HepG2 (cell line): ENCODE results near the gene PROS1. TPM values are rescaled to one million over a fixed set of nuclear protein-coding genes. Genes with fewer than 3 reads are reported as not detected.

ENCODE experiments used
- ATAC-seq: fragments of 200-7000 bp; cut with Tn5 transposase; 3 replicates; pipeline ENCODE4 v1.9.1; 2020; ENCODE audit warnings: mild to moderate bottlenecking, moderate library complexity
- BruUV-seq: library from RNA; stranded (reverse); fragments of 400-500 nt; replicated peaks from 2 replicates; lab custom pipeline; 2021; lab: Mats Ljungman, UMichigan
- CTCF ChIA-PET: fragments of 300-600 bp; formaldehyde crosslinking; extraction: SDS; loops from one replicate; lab custom pipeline; 2021; ENCODE audit warnings: low total read pairs, inconsistent platforms, low intra/inter-chr PET ratio; lab: Yijun Ruan, JAX
- POLR2A ChIA-PET: fragments of 350-600 bp; sonication (Branson Sonifier 250); formaldehyde crosslinking; loops from one replicate; lab custom pipeline; 2020; ENCODE audit warnings: antibody characterized with exemption, inconsistent platforms; lab: Yijun Ruan, JAX
- DNase-seq: peaks from one replicate; pipeline ENCODE4 v3.0.0-alpha.2; 2015; ENCODE audit warnings: low spot score
- FAIRE-seq: peaks from 3 replicates; lab custom pipeline; 2011; peaks lifted over from hg19 to GRCh38; lab: Jason Lieb, UNC
- H2AFZ ChIP-seq: one replicate; pipeline ENCODE4 v1.6.1; 2011; ENCODE audit warnings: low read length, inconsistent platforms
- H3K27ac ChIP-seq: fragments of 300-600 bp; 3 replicates; pipeline ENCODE4 v1.8.0; 2011; ENCODE audit warnings: mixed run types, mild to moderate bottlenecking, mixed read lengths, low read length, inconsistent platforms; ENCODE audit not compliant: insufficient read depth; ENCODE audit errors: extremely low read length
- H3K27me3 ChIP-seq, 2 experiments: fragments of 200-600 bp in 1 of 2; 2 replicates in 1 of 2; 3 replicates in 1 of 2; pipeline versions ENCODE4 v1.6.0 to v1.8.0; 2011; ENCODE audit warnings: low read length in 2 of 2, mild to moderate bottlenecking in 2 of 2, moderate library complexity in 2 of 2, inconsistent platforms in 1 of 2; ENCODE audit not compliant: insufficient read depth in 2 of 2, control insufficient read depth in 1 of 2
- H3K36me3 ChIP-seq, 2 experiments: fragments of 200-600 bp in 1 of 2; replicated peaks in 1 of 2; 2 replicates in 1 of 2; 3 replicates in 1 of 2; pipeline versions ENCODE4 v1.5.1 to v1.8.0; 2011; ENCODE audit warnings: low read length in 2 of 2, inconsistent platforms in 1 of 2; ENCODE audit not compliant: insufficient read depth in 2 of 2, control insufficient read depth in 1 of 2
- H3K4me1 ChIP-seq: 2 replicates; pipeline ENCODE4 v1.5.1; 2012; ENCODE audit warnings: low read length, inconsistent platforms; ENCODE audit not compliant: insufficient read depth
- H3K4me2 ChIP-seq: 2 replicates; pipeline ENCODE4 v1.6.0; 2011; ENCODE audit warnings: low read depth, low read length, inconsistent platforms
- H3K4me3 ChIP-seq, 3 experiments: fragments of 200-600 bp in 1 of 3; sonication (generic), shearing (Covaris generic) in 1 of 3; replicated peaks in 1 of 3; 2 replicates each; pipeline ENCODE4 v1.5.1; 2011 to 2016; ENCODE audit warnings: low read length in 3 of 3, inconsistent platforms in 2 of 3, low read depth in 2 of 3, mild to moderate bottlenecking in 2 of 3, control low read depth in 1 of 3, mixed read lengths in 1 of 3; ENCODE audit not compliant: insufficient read depth in 1 of 3
- H3K79me2 ChIP-seq: one replicate; pipeline ENCODE4 v1.6.1; 2011; ENCODE audit warnings: low read length, inconsistent platforms; ENCODE audit not compliant: insufficient read depth
- H3K9ac ChIP-seq: 2 replicates; pipeline ENCODE4 v1.6.0; 2011; ENCODE audit warnings: mild to moderate bottlenecking, low read depth, low read length, inconsistent platforms; ENCODE audit not compliant: insufficient read depth
- H3K9me3 ChIP-seq: 2 replicates; pipeline ENCODE4 v1.5.1; 2012; ENCODE audit warnings: mild to moderate bottlenecking, low read length
- H4K20me1 ChIP-seq: 2 replicates; pipeline ENCODE4 v1.6.0; 2011; ENCODE audit warnings: inconsistent platforms, mild to moderate bottlenecking, low read length, moderate library complexity; ENCODE audit not compliant: insufficient read depth
- DDIT3 ChIP-seq: sonication (generic); formaldehyde crosslinking; IDR thresholded peaks from 2 replicates; pipeline ENCODE4 v1.4.0; 2020; ENCODE audit warnings: mild to moderate bottlenecking, missing genetic modification reagents
- HDAC6 ChIP-seq: fragments of 200-600 bp; sonication (generic); IDR thresholded peaks from 2 replicates; pipeline ENCODE4 v1.7.0; 2017; ENCODE audit warnings: mild to moderate bottlenecking, antibody characterized with exemption, low read length, low read depth
- HES4 ChIP-seq: sonication (generic); formaldehyde crosslinking; IDR thresholded peaks from 2 replicates; pipeline ENCODE4 v1.9.0; 2021; ENCODE audit warnings: mild to moderate bottlenecking, missing genetic modification reagents, borderline replicate concordance
- KLF11 ChIP-seq: IDR thresholded peaks from 2 replicates; pipeline ENCODE4 v1.6.1; 2016; ENCODE audit warnings: missing compliant biosample characterization
- KLF15 ChIP-seq: sonication (generic); formaldehyde crosslinking; IDR thresholded peaks from 2 replicates; pipeline ENCODE4 v1.8.1; 2023; ENCODE audit warnings: borderline replicate concordance, mild to moderate bottlenecking, inconsistent platforms, missing genetic modification reagents, mixed read lengths
- MEF2D ChIP-seq: sonication (generic); formaldehyde crosslinking; IDR thresholded peaks from 2 replicates; pipeline ENCODE4 v1.5.1; 2020; ENCODE audit warnings: mild to moderate bottlenecking, missing genetic modification reagents
- NR3C1 ChIP-seq: sonication (generic); formaldehyde crosslinking; IDR thresholded peaks from 2 replicates; pipeline ENCODE4 v1.4.0; 2020; ENCODE audit warnings: missing genetic modification reagents
- RELA ChIP-seq: sonication (generic); formaldehyde crosslinking; IDR thresholded peaks from 2 replicates; pipeline ENCODE4 v1.4.0; 2020; ENCODE audit warnings: missing genetic modification reagents
- TEAD3 ChIP-seq: optimal IDR thresholded peaks from 2 replicates; pipeline ENCODE3; 2016; ENCODE audit warnings: borderline replicate concordance
- ZFP90 ChIP-seq: sonication (generic); formaldehyde crosslinking; IDR thresholded peaks from 2 replicates; pipeline ENCODE4 v1.8.0; 2022; ENCODE audit warnings: missing genetic modification reagents, mild to moderate bottlenecking, inconsistent platforms, borderline replicate concordance
- ZKSCAN5 ChIP-seq: sonication (generic); formaldehyde crosslinking; IDR thresholded peaks from 2 replicates; pipeline ENCODE4 v1.5.1; 2020; ENCODE audit warnings: mild to moderate bottlenecking, missing genetic modification reagents
- ZNF205 ChIP-seq: IDR thresholded peaks from 2 replicates; pipeline ENCODE4 v1.6.1; 2018; ENCODE audit warnings: missing biosample characterization, missing genetic modification reagents
- ZNF263 ChIP-seq: sonication (generic); formaldehyde crosslinking; IDR thresholded peaks from 2 replicates; pipeline ENCODE4 v1.4.0; 2020; ENCODE audit warnings: missing genetic modification reagents
- WGBS: methylation state at CpG from one replicate; pipeline ENCODE4 v1.1.6; 2017; ENCODE audit warnings: low lambda C conversion rate; 5-methylcytosine and 5-hydroxymethylcytosine counted together
- in situ Hi-C: cut with HindIII; loops from 2 replicates; pipeline ENCODE4 v1.10.0; 2017; ENCODE audit warnings: low pct_unique_long_range_greater_than_20kb; ENCODE audit not compliant: extremely low pct_ligation_motif_present
- intact Hi-C: fragments of 100-400 bp; cut with micrococcal nuclease; formaldehyde crosslinking; loops from one replicate; pipeline ENCODE4 v1.10.0; 2022; ENCODE audit not compliant: unreplicated experiment
- polyA plus RNA-seq, 8 experiments: library from polyadenylated mRNA; depleted of rRNA in 3 of 8; stranded (reverse) in 7 of 8; unstranded in 1 of 8; fragments of >200 nt; fragmentation: Illumina TruSeq in 4 of 8; extraction: Trizol in 4 of 8; gene quantifications; 2 replicates each; pipeline versions ENCODE4 v1.2.1 to v1.2.3, GENCODE V29; 2011 to 2016; ENCODE audit warnings: low read depth in 4 of 8, missing spikeins in 1 of 8, mixed read lengths in 1 of 8; ENCODE audit not compliant: insufficient read depth in 1 of 8
- total RNA-seq, 5 experiments: library from RNA; depleted of rRNA; stranded (reverse); fragments of >200 nt; fragmentation: Illumina TruSeq; extraction: Trizol; gene quantifications; 2 replicates each; pipeline ENCODE4 v1.2.3, GENCODE V29; 2016; ENCODE audit warnings: low read depth in 1 of 5
- TF ChIP-seq, protein P1 (sequence below): sonication (generic); formaldehyde crosslinking; IDR thresholded peaks from 2 replicates; pipeline ENCODE4 v1.8.1; 2022; ENCODE audit warnings: low read depth, mild to moderate bottlenecking, missing genetic modification reagents
- TF ChIP-seq, protein P2 (sequence below): sonication (generic); formaldehyde crosslinking; IDR thresholded peaks from 2 replicates; pipeline ENCODE4 v1.8.0; 2022; ENCODE audit warnings: mild to moderate bottlenecking, missing genetic modification reagents

The PROS1 gene
- total and polyA plus RNA-seq, 2 of the 13 experiments (the other 11 are each of a cell fraction or from before 2014, with no cell fraction given) = 63.8 to 76.8 TPM

GRCh38 chr3:93969997-93970396, 3.7 kb downstream of the PROS1 start:
- intact Hi-C loops (loop anchor here (5.0 kb wide), 1 partner anchor 48 kb away; no protein-coding TSS in a partner anchor), in situ Hi-C loops (no loop called here)
- Histone ChIP-seq H2AFZ (no peak overlapping the region), H3K4me2 (no peak overlapping the region), H3K9me3 (no peaks in the 10 kb centered on the region), H3K9ac (no peak overlapping the region), H3K4me3 (no peak overlapping the region), H3K4me1 (peaks cover 14% of the 10 kb centered on the region), H3K27ac (no peak overlapping the region), H3K79me2 (peaks cover 7% of the 10 kb centered on the region), H4K20me1 (no peaks in the 10 kb centered on the region), H3K36me3 (0 out of 5 replicates have a peak, but pooled peaks cover 0 to 4% of the 10 kb centered on the region in 2 experiments), H3K27me3 (no peaks in the 10 kb centered on the region; a peak in 1 of 5 replicates)
- 92% methylated on average over 1 of the region's 1 CpG for WGBS
- no TSS peak for BruUV-seq
- DNase-seq = no peak
- ATAC-seq = no peak
- FAIRE-seq = no peak
- ChIA-PET POLR2A (no interaction called here), CTCF (no interaction called here)
- no peak for TF ChIP-seq ZFP90
- TF ChIP-seq ZNF205 (CRISPR knock-in tag) = no peak
- TF ChIP-seq HDAC6 = no peak
- TF ChIP-seq KLF11 (CRISPR knock-in tag) = no peak
- TF ChIP-seq, protein P1, sequence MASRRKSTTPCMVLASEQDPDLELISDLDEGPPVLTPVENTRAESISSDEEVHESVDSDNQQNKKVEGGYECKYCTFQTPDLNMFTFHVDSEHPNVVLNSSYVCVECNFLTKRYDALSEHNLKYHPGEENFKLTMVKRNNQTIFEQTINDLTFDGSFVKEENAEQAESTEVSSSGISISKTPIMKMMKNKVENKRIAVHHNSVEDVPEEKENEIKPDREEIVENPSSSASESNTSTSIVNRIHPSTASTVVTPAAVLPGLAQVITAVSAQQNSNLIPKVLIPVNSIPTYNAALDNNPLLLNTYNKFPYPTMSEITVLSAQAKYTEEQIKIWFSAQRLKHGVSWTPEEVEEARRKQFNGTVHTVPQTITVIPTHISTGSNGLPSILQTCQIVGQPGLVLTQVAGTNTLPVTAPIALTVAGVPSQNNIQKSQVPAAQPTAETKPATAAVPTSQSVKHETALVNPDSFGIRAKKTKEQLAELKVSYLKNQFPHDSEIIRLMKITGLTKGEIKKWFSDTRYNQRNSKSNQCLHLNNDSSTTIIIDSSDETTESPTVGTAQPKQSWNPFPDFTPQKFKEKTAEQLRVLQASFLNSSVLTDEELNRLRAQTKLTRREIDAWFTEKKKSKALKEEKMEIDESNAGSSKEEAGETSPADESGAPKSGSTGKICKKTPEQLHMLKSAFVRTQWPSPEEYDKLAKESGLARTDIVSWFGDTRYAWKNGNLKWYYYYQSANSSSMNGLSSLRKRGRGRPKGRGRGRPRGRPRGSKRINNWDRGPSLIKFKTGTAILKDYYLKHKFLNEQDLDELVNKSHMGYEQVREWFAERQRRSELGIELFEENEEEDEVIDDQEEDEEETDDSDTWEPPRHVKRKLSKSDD = no peak
- TF ChIP-seq RELA = no peak

GRCh38 chr3:93969443-93969842, 4.3 kb downstream of the PROS1 start:
- Histone ChIP-seq H3K4me2 (no peak overlapping the region), H3K4me1 (peaks cover 14% of the 10 kb centered on the region), H4K20me1 (no peaks in the 10 kb centered on the region), H3K4me3 (no peak overlapping the region), H3K27me3 (no peaks in the 10 kb centered on the region; a peak in 1 of 5 replicates), H3K27ac (no peak overlapping the region), H2AFZ (no peak overlapping the region), H3K79me2 (peaks cover 7% of the 10 kb centered on the region), H3K9me3 (no peaks in the 10 kb centered on the region), H3K9ac (no peak overlapping the region), H3K36me3 (0 out of 5 replicates have a peak, but pooled peaks cover 0 to 4% of the 10 kb centered on the region in 2 experiments)
- ChIA-PET POLR2A (no interaction called here), CTCF (no interaction called here)
- intact Hi-C loops (no loop called here), in situ Hi-C loops (no loop called here)
- no peak for DNase-seq
- no peak for FAIRE-seq
- no peak for ATAC-seq
- WGBS = 82% methylated on average over 3 of the region's 3 CpGs
- BruUV-seq = no TSS peak
- TF ChIP-seq KLF15 (CRISPR knock-in tag) (no peak), HES4 (no peak), ZKSCAN5 (CRISPR knock-in tag) (no peak), ZNF263 (CRISPR knock-in tag) (no peak), MEF2D (CRISPR knock-in tag) (no peak), NR3C1 (CRISPR knock-in tag) (no peak), DDIT3 (CRISPR knock-in tag) (no peak), TEAD3 (CRISPR knock-in tag) (no peak)
- TF ChIP-seq, protein P2, sequence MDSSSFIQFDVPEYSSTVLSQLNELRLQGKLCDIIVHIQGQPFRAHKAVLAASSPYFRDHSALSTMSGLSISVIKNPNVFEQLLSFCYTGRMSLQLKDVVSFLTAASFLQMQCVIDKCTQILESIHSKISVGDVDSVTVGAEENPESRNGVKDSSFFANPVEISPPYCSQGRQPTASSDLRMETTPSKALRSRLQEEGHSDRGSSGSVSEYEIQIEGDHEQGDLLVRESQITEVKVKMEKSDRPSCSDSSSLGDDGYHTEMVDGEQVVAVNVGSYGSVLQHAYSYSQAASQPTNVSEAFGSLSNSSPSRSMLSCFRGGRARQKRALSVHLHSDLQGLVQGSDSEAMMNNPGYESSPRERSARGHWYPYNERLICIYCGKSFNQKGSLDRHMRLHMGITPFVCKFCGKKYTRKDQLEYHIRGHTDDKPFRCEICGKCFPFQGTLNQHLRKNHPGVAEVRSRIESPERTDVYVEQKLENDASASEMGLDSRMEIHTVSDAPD (CRISPR knock-in tag) = no peak
